ENCODE data around the gene C1orf167. TPM values are rescaled to one million over a fixed set of nuclear protein-coding genes. Genes with fewer than 3 reads are reported as not detected.
A peak's percentile ranks its signal among the peaks of the same experiment; 100 is the strongest.

C1orf167 gene
- total RNA-seq, 1 experiment from 2014 or later, result 0.39 TPM

GRCh38 chr1:11736746-11737639 lies 25.0 kb upstream of the C1orf167 start:
- Histone ChIP-seq H2AK5ac (ENCODE audit: insufficient read length, low read length) (no peak overlapping the region), H3K23me2 (ENCODE audit: insufficient read length, low read depth, low read length, poor library complexity, severe bottlenecking) (peaks cover 6% of the 10 kb centered on the region), H3K4ac (ENCODE audit: low read depth, low read length) (no peak overlapping the region), H3K18ac (ENCODE audit: insufficient read length, low read depth, low read length) (peak overlapping the region; percentile 2), H3K27ac (ENCODE audit: insufficient read length, low read depth, low read length) (peak overlapping the region; percentile 2), H3K27me3 (ENCODE audit: insufficient read depth, low read length) (no peaks in the 10 kb centered on the region), H3K14ac (ENCODE audit: insufficient read depth, low read length) (peak overlapping the region; percentile 7; the same call in 1 of the 2 replicates), H3K79me1 (ENCODE audit: insufficient read depth, low read depth, low read length, poor library complexity, severe bottlenecking) (no peaks in the 10 kb centered on the region), H3K9me3 (ENCODE audit: control insufficient read depth, low read depth, low read length) (no peaks in the 10 kb centered on the region), H2BK12ac (ENCODE audit: insufficient read length, low read depth, low read length) (no peak overlapping the region), H4K5ac (ENCODE audit: insufficient read length, low read depth, low read length) (no peak overlapping the region), H2BK120ac (ENCODE audit: low read depth, low read length, poor library complexity, severe bottlenecking) (no peak overlapping the region), H4K8ac (replicated peaks; ENCODE audit: insufficient read length, low read depth, low read length) (no peak overlapping the region), H2BK20ac (ENCODE audit: low read depth, low read length, poor library complexity, severe bottlenecking) (no peak overlapping the region), H2AFZ (ENCODE audit: low read length) (no peak overlapping the region), H3K4me2 (ENCODE audit: insufficient read depth, insufficient read length, low read length) (peak overlapping the region; percentile 61), H4K20me1 (ENCODE audit: control insufficient read depth, insufficient read depth, insufficient read length) (no peaks in the 10 kb centered on the region), H4K91ac (ENCODE audit: insufficient read length, low read depth, low read length) (no peak overlapping the region), H3T11ph (ENCODE audit: low read length) (no peak overlapping the region), H3K9ac (ENCODE audit: extremely low read depth, insufficient read length, low read length) (peak overlapping the region; percentile 26), H2BK5ac (ENCODE audit: insufficient read length, low read length) (no peak overlapping the region), H2BK15ac (ENCODE audit: low read depth, low read length) (no peak overlapping the region), H3K56ac (ENCODE audit: insufficient read length, low read depth, low read length) (no peak overlapping the region), H3K4me1 (ENCODE audit: insufficient read depth, low read length) (peaks cover 4% of the 10 kb centered on the region; the same call in 1 of the 2 replicates), H3K79me2 (ENCODE audit: insufficient read depth, low read length) (no peaks in the 10 kb centered on the region), H3K23ac (ENCODE audit: insufficient read length, low read depth, low read length) (no peak overlapping the region)
- Mint-ChIP-seq H3K9me3 (no peaks in the 10 kb centered on the region), H3K4me3 (peak overlapping the region; percentile 89 to 97), H3K27ac (peak overlapping the region; percentile 91 to 92 (median 91)), H3K4me1 (peaks cover 37 to 43% of the 10 kb centered on the region in 2 experiments), H3K27me3 (ENCODE audit: low read depth) (no peaks in the 10 kb centered on the region; the same call in 1 of the 2 replicates), H3K36me3 (ENCODE audit: insufficient read depth in 1 of 3, low read depth in 3 of 3) (peaks cover 0 to 11% (median 0%) of the 10 kb centered on the region in 3 experiments; a peak in 4 of 7 replicates)
- no peak for TF ChIP-seq CTCF (conservative IDR thresholded peaks at IDR 0.05)
- no CpG with 5 or more reads among the region's 15 CpGs for WGBS (ENCODE audit: extremely low coverage, insufficient read length, low lambda C conversion rate)
- peak; percentile 68 for DNase-seq
